Prostate gland (tissue), 2 donors: ENCODE measurements around the gene CD151. TPM values are rescaled to one million over a fixed set of nuclear protein-coding genes. Genes with fewer than 3 reads are reported as not detected.

Experiments used
- small RNA-seq, 2 donors: library from RNA; depleted of rRNA; stranded (forward); fragments of <200 nt; gene quantifications; one replicate each; pipeline ENCODE3, GENCODE V24; 2016
- total RNA-seq, 2 donors: library from RNA; depleted of rRNA; stranded (reverse); fragments of >200 nt; gene quantifications; one replicate each; pipeline ENCODE4 v1.1.0, GENCODE V29; 2016

CD151 gene
- total RNA-seq, 2 donors from 2014 or later = 313 to 362 TPM

Small RNAs within 50 kb of the gene (small RNA-seq; reads per million reads assigned to genes)
- gene SNORA52 = 0 reads per million in 2 donors

Other genes starting within 250 kb of the CD151 start
- gene IRF7, start 217.0 kb upstream of the CD151 start, total RNA-seq = 10 to 100 TPM; 34.7 to 39.8 TPM
- gene CDHR5, start 208.0 kb upstream of the CD151 start, total RNA-seq = under 1 TPM in 1 of 2 donors, not detected in 1; 0.34 TPM
- gene SCT, start 205.8 kb upstream of the CD151 start, total RNA-seq = not detected
- under 1 TPM; 0.68 TPM for gene DRD4, start 195.7 kb upstream of the CD151 start, total RNA-seq
- gene DEAF1, start 137.7 kb upstream of the CD151 start, total RNA-seq = 100 to 1,000 TPM in 1 of 2 donors, 10 to 100 TPM in 1; 53.5 to 102 TPM
- gene TMEM80, start 137.1 kb upstream of the CD151 start, total RNA-seq = 10 to 100 TPM; 66.0 to 70.9 TPM
- gene EPS8L2, start 126.7 kb upstream of the CD151 start, total RNA-seq = 100 to 1,000 TPM in 1 of 2 donors, 10 to 100 TPM in 1; 92.1 to 114 TPM
- 100 to 1,000 TPM; 124 to 285 TPM for gene TALDO1, start 85.5 kb upstream of the CD151 start, total RNA-seq
- gene GATD1, start 55.5 kb upstream of the CD151 start, total RNA-seq = 10 to 100 TPM; 29.9 to 72.3 TPM
- gene CEND1, start 42.9 kb upstream of the CD151 start, total RNA-seq = 1 to 10 TPM in 1 of 2 donors, under 1 TPM in 1; 0.18 to 1.6 TPM
- 10 to 100 TPM; 21.2 to 43.2 TPM for gene SLC25A22, start 34.7 kb upstream of the CD151 start, total RNA-seq
- 10 to 100 TPM; 15.3 to 60.5 TPM for gene PIDD1, start 27.7 kb upstream of the CD151 start, total RNA-seq
- gene RPLP2, start 23.0 kb upstream of the CD151 start, total RNA-seq = 100 to 1,000 TPM; 431 to 906 TPM
- 100 to 1,000 TPM in 1 of 2 donors, 10 to 100 TPM in 1; 61.8 to 115 TPM for gene PNPLA2, start 14.0 kb upstream of the CD151 start, total RNA-seq
- gene CRACR2B, start 5.0 kb upstream of the CD151 start, total RNA-seq = 10 to 100 TPM; 23.2 to 83.0 TPM
- gene POLR2L, start 9.6 kb downstream of the CD151 start, total RNA-seq = 10 to 100 TPM; 64.5 to 91.1 TPM
- 10 to 100 TPM; 48.8 to 94.9 TPM for gene TSPAN4, start 9.9 kb downstream of the CD151 start, total RNA-seq
- gene CHID1, start 77.9 kb downstream of the CD151 start, total RNA-seq = 100 to 1,000 TPM; 107 to 145 TPM
- gene AP2A2, start 92.9 kb downstream of the CD151 start, total RNA-seq = 10 to 100 TPM; 35.1 to 70.2 TPM
- gene MUC6, start 203.8 kb downstream of the CD151 start, total RNA-seq = 1 to 10 TPM in 1 of 2 donors, under 1 TPM in 1; 0.74 to 2.3 TPM
- under 1 TPM in 1 of 2 donors, not detected in 1; 0.11 TPM for gene MUC2, start 241.9 kb downstream of the CD151 start, total RNA-seq